HTR-8/SVneo (cell line): ENCODE measurements around the gene SFXN4.
"Not testable (repeated sequence)": the region's sequence is repeated elsewhere in the genome, so short reads cannot be mapped to it uniquely, and the experiment has no call there.

Experiments
- DNase-seq: peaks from one replicate; pipeline ENCODE4 v3.0.0; 2011; ENCODE audit warnings: low spot score, mixed read lengths; ENCODE audit not compliant: insufficient read length
- FAIRE-seq: peaks from 2 replicates; lab custom pipeline; 2011; peaks lifted over from hg19 to GRCh38; lab: Jason Lieb, UNC

Gene SFXN4

DNA sequence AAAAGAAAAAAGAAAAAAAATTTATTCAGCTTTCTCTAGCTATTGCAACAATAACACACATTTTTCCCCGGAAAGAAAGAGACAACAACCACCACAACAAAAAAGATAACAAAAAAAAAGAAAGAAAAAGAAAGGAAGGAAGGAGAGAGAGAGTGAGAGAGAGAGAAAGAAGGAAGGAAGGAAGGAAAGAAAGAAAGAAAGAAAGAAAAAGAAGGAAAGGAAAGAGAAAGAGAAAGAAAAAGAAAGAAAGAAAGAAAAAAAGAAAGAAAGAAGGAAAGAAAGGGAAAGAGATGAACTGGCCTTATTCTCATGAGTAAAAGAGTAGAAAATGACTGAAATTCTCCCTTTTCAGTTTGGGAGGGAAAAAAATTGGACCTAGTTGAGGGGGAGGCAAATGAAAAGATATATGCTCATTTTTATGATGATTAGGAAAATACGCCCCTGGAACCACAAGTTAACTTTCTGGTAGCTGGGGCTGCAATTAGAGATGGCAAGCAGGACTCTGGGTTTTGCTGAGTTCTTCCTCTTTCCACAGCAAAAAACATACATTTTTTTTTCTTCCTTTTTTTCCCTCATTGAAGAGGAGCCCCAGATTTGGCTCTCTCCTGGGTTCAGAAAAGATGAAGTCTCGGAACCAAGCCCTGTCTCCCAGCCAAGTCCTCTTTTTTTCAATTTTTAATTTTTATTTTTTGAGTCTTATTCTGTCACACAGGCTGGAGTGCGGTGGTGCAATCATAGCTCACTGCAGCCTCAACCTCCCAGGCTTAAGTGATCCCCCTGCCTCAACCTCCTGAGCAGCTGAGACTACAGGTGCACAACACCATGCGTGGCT is 25.7 kb upstream of the SFXN4 start:
- FAIRE-seq, result no peak
- DNase-seq, result no peak

DNA sequence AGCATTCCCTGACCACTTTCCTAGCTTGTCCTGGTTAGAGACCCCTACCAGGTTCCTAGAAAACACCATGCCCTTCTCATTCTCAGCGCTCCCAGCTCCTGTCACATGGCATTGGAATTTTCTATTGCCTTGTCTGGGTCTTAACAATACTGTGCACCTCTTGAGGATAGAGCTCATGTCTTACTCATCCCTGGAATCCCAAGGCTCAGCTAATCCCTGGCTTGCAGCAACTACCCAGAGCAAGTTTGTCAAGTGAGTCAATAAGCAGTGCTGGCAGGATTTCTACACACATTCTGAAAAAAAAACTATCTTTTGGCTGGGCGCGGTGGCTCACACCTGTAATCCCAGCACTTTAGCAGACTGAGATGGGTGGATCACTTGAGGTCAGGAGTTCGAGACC is 24.8 kb upstream of the SFXN4 start:
- peak; percentile 65 for FAIRE-seq
- DNase-seq, result peak; percentile 79

DNA sequence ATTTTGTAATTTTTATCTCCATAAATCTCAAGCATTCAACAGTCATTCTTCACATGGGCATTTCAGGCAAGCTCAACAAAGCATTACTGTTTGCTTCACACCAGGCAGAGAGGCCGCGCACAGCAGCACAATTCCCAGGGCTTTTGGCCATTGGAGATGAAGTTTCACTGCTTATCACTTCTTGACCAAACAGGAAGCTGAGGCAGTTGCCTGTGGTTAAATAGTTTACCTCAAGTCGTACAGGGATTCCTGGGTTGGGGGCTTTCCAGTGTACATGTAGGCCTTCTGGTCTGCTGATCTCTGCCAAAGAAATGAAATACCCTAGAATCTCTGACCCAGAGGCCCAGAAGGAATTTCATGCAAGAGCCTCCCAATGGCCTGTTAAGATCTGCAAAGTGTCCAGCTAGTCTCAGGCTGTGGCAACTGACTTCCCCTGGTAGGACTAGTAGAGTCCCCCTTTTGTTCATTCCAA is 24.3 kb upstream of the SFXN4 start:
- FAIRE-seq (no peak), DNase-seq (no peak)

GRCh38 chr10:119183664-119184412 is 18.3 kb upstream of the SFXN4 start:
- FAIRE-seq (no peak), DNase-seq (no peak)

DNA sequence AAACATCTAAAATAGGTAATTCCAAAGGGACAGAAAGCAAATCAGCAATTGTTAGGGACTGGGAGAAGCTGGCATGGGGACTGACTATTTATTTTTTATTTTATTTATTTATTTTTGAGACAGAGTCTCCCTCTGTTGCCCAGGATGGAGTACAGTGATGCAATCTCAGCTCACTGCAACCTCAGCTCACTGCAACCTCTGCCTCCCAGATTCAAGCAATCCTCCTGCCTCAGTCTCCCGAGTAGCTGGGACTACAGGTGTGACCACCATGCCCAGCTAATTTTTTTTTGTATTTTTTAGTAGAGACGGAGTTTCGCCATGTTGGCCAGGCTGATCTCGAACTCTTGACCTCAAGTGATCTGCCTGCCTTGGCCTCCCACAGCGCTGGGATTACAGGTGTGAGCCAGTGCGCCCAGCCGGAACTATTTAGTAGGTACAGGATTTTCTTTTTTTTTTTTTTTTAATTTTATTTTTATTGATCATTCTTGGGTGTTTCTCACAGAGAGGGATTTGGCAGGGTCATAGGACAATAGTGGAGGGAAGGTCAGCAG is 15.4 kb upstream of the SFXN4 start:
- DNase-seq, FAIRE-seq: not testable (repeated sequence)

- FAIRE-seq, result no peak
- peak; percentile 79 for DNase-seq
These were observed 13.0 kb upstream of the SFXN4 start, which contains the start of gene PRDX3 for GRCh38 chr10:119178372-119179119. Gene PRDX3, minus strand, starts transcription at chr10:119178812. Its CDS starts 22 bp downstream, at chr10:119178790.

DNA sequence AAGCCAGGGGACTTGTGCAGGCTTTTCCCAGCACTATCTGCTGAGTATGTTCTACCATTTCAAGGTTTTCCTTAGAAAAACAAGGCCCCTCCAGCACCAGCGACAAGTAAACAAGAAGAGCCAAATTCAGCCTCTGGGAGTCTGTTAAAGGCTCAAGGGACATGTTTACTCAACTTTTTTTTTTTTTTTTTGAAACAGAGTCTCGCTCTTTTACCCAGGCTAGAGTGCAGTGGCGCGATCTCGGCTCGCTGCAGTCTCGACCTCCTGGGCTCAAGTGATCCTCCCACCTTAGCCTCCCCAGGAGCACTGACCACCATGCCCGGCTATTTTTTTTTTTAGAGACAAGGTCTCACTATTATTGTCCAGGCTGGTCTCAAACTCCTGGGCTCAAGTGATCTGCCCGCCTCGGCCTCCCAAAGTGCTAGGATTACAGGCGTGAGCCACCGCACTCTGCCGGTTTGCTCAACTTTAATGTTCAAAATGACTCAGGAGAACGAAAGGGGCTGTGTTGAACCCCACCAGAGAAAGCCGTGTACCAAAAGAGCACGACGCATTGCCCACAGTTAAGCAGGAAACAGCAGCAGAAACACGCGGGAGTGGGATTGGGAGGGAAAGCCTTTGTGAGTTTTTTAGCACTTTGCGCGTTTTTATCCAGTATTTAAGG is 12.3 kb upstream of the SFXN4 start:
- FAIRE-seq, result no peak

DNA sequence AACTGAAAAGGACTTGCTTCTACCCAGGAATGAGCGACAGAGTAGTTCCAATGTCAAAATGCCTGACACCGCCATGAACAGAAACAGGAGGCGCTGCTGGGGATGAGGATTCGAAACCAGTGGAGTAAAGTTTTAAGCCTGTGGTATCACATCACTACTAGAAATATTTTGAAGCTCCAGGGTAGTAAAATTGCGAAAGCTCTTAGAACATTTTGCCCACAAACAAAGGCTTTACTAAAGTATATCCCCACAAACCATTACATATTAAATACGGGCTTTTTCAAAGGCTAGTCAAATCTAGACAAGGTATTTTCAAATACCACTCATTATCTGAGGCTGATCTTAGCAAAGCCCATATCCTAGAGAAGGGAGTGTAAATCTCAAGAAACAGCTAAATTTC is 10.7 kb upstream of the SFXN4 start:
- FAIRE-seq (no peak), DNase-seq (no peak)

More for the DNA sequence above, 12.3 kb upstream of the SFXN4 start:
- no peak for DNase-seq

- FAIRE-seq, result no peak
- DNase-seq, result no peak
These were observed 8.6 kb upstream of the SFXN4 start for GRCh38 chr10:119174109-119174508.

DNA sequence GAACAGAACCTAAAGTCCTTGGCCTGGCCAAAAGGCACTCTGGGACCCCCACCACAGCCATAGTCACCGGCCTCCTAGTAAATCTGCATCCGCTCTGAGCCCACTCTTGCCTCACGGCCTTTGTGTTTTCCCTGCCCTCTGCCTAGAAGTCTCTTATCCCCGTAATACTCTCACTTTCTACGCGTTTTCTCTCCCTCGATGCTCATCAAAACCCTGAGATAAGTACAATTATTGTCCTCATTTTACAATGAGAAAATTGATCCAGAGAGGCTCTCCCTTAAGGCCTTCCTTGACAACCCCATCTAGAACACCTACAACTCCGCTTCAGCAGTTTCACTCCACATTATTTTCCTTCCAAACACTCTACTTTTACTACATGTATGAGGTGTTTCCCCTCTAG is 1.5 kb upstream of the SFXN4 start:
- no peak for DNase-seq
- FAIRE-seq, result no peak

GRCh38 chr10:119166564-119166963 is 1.1 kb upstream of the SFXN4 start:
- DNase-seq (no peak), FAIRE-seq (no peak)

DNA sequence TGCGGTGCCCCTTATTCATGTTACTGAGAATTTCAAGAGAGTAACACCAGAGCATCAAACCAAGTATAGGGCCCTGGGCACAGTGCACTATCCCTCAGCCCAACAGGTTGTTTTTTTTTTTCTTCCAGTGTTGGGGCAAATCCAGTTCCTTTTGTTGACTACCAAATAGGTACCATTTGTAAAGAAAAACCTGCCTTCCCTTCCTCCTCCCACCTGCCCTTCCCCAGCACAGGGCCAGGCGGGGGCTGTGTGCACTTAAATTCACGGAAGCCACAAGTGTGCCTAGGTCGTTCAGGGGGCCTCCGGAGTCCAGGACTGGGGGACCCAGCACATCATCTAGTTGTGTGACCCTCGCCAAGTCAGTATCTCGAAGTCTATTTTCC is 595 bp upstream of the SFXN4 start:
- FAIRE-seq, result no peak
- no peak for DNase-seq

DNA sequence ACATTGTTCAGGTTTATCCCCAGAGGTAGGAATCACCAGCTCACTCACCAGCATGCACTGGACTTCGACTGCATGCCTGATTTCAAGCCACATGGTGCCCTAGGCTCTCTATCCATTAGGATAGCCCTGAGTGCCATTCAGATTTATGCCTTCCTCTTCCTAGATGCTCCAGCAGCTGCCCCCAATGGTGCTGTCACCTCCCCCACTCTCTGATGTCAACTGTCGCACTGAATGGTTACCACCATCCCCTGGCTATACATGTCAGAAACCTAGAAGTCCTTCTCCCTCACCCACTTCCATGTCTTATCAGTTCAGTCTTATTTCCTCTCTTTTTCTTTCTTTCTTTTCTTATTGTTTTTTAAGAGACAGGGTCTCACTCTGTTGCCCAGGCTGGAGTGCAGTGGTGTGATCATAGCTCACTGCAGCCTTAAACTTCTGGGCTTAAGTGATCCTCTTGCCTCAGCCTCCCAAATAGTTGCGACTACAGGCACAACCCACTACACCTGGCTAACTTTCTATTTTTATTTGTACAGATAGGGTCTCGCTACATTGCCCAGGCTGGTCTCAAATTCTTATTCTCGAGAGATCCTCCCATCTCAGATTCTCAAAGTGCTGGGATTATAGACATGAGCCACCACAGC is 2.9 kb downstream of the SFXN4 start:
- FAIRE-seq (no peak), DNase-seq (no peak)

DNA sequence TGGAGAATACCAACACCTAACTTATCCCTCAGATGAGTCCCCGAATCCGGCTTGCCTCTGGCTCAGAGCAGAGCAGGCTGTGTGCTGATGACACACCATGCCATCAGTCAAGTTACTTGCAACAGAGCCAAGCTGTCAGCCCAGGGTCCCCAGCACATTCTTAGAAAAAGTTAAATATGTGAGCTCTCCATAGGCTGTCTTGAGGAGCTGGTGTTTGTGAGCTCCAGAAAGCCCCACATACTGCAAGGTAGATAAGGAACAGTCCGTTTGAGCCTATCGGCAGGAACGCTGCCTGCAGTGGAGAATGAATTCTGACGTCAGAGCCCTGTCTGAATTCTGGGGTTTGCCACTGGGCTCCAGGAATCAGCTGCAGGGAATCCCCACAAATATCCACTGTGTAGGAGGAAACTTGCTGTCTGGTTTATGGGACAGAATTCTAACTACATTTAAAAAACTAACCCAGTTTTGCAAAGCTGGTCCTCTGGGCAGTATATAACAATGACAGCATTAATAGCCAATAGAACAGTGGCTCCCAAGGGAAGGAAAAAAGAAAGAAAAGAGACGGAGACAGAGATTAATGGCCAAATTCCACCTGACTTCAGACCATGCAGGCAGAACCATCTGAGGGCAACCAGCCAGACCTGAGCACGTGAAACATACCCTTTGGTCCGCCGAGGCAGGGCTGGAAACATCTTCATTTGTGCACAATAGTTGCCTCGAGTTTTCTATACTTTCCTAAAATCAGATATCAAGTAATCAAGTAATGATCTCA is 3.6 kb downstream of the SFXN4 start:
- FAIRE-seq, result no peak
- DNase-seq, result no peak

DNA sequence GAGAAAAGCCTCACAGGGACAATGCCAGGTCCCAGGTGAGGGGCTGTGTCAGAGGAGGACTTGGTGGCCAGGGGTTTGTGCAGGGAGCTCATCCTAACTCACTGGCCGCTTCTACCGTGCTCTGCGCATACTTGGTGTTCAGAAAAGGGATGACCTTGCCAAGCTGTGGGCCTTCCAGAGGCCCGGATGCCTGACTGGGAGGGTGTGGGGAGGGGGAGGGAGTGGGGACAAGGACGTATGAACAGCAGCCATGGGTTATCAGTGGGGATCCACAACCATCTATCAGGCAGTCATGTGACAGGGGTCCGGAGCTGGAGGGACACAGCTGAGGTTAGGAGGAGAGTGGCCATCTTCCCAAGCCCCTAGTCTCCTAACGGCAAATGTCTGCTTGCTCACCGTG is 6.2 kb downstream of the SFXN4 start:
- FAIRE-seq, result no peak
- no peak for DNase-seq

DNA sequence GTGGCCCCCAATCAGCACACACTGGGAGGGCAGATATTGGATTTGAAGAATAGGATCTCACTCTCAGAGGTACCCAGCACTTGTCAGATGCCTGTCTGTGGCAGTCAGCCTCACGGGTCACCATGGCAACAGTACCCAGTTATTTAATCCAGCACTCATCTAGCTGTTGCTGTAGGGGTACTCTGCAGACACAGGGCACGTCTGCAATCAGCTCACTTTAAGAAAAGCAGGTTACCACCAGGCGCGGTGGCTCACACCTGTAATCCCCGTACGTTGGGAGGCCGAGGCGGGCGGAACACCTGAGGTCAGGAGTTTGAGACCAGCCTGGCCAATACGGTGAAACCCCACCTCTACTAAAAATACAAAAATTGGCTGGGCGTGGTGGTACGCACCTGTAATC is 11.9 kb downstream of the SFXN4 start:
- FAIRE-seq, result no peak

DNA sequence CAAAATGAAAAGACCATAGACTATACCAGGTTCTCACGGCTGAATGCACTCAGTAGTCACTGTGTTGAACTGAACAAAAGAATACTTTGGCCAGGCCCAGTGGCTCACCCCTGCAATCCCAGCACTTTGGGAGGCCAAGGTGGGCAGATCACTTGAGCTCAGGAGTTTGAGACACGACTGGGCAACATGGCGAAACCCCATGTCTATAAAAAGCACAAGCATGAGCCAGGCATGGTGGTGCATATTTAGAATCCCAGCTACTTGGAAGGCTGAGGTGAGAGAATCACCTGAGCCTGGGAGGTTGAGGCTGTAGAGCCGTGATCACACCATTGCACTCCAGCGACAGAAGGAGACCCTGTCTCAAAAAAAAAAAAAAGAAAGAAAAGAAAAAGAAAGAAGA is 12.5 kb downstream of the SFXN4 start:
- no peak for FAIRE-seq
- DNase-seq, result no peak

More for the DNA sequence above, 11.9 kb downstream of the SFXN4 start:
- no peak for DNase-seq

DNA sequence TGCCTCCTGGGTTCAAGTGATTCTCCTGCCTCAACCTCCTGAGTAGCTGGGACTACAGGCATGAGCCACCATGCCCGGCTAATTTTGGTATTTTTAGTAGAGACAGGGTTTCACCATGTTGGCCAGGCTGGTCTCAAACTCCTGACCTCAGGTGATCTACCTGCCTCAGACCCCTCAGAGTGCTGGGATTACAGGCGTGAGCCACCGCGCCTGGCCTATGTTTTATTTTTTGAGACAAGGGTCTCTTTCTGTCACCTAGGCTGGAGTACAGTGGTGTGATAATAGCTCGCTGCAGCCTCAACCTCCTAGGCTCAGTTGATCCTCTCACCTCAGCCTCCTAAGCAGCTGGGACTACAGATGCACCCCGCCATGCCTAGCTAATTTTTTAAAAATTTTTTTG is 13.9 kb downstream of the SFXN4 start:
- not testable (repeated sequence) for DNase-seq, FAIRE-seq

- FAIRE-seq, result no peak
- DNase-seq, result no peak
These were observed 15.8 kb downstream of the SFXN4 start for GRCh38 chr10:119149729-119150128.
